ENCODE results near the gene DOCK10.

DNA sequence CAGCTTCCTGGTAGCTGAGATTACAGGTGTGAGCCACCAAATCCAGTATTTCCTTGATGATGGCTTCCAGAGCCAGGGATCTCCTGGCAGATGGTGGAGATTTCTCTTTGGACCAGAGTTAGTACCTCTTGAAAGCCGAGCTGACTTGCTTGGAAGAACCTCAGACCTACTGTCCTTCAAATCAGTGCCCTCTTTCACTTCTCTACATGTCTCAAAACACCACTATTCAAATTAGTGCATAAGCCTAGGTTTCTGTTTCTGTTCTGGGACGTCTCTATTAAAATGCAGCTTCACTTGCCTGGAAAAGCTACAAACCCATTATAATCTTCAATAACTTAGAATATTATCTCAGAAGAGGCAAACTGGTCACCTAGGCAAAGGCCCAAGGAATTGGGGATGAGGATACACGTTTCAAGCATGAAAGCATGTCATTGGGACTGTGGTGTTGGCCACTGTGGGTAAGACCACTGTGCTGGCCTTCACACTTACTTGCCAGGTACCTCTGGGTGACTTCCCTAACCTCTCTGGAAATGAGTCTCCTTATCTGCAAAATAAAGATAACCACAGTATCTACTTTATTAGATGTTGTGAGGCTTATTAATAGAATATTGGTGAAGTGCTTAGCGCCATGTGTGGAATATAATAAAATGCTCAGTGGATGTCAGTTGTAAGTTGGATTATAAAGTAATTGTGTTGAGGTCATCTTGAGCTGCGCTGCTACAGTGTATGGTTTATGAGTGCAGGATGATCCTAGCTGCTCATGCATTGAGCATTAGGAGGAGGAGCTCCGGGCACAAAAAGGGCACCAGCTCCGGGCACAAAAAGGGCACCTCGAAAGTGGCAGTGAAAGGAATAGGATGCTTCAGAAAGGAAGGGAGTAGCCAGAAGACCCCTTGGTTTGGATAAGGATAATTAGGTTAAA is 84.5 kb downstream of the DOCK10 start:
- TF ChIP-seq, protein P1, sequence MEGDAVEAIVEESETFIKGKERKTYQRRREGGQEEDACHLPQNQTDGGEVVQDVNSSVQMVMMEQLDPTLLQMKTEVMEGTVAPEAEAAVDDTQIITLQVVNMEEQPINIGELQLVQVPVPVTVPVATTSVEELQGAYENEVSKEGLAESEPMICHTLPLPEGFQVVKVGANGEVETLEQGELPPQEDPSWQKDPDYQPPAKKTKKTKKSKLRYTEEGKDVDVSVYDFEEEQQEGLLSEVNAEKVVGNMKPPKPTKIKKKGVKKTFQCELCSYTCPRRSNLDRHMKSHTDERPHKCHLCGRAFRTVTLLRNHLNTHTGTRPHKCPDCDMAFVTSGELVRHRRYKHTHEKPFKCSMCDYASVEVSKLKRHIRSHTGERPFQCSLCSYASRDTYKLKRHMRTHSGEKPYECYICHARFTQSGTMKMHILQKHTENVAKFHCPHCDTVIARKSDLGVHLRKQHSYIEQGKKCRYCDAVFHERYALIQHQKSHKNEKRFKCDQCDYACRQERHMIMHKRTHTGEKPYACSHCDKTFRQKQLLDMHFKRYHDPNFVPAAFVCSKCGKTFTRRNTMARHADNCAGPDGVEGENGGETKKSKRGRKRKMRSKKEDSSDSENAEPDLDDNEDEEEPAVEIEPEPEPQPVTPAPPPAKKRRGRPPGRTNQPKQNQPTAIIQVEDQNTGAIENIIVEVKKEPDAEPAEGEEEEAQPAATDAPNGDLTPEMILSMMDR (IDR thresholded peaks at IDR 0.05) = no peak
- TF ChIP-seq EZH2 (IDR thresholded peaks at IDR 0.05; ENCODE audit: borderline replicate concordance, insufficient read depth, low read depth, low read length, poor library complexity, severe bottlenecking) = no peak
